ENCODE results near the gene CFAP221.

The CFAP221 gene

GRCh38 chr2:119591523-119591922, 47.3 kb downstream of the CFAP221 start:
- H3K4me3 ChIP-seq (ENCODE audit: low read depth, low read length): no peak overlapping the region
- no peak for DNase-seq (ENCODE audit: low read depth)
- TF ChIP-seq CTCF (IDR thresholded peaks at IDR 0.05; ENCODE audit: insufficient read depth, low read depth, low read length, missing control alignments): no peak

- H3K4me3 ChIP-seq (ENCODE audit: low read depth, low read length): no peak overlapping the region
- no peak for TF ChIP-seq CTCF (IDR thresholded peaks at IDR 0.05; ENCODE audit: insufficient read depth, low read depth, low read length, missing control alignments)
- no peak for DNase-seq (ENCODE audit: low read depth)
Measured at GRCh38 chr2:119592436-119592835, 48.2 kb downstream of the CFAP221 start.

- H3K4me3 ChIP-seq (ENCODE audit: low read depth, low read length): no peak overlapping the region
- DNase-seq (ENCODE audit: low read depth): no peak
- TF ChIP-seq CTCF (IDR thresholded peaks at IDR 0.05; ENCODE audit: insufficient read depth, low read depth, low read length, missing control alignments): no peak
Measured at GRCh38 chr2:119596638-119597037, 52.4 kb downstream of the CFAP221 start.

GRCh38 chr2:119598596-119599263, 54.5 kb downstream of the CFAP221 start:
- H3K4me3 ChIP-seq (ENCODE audit: low read depth, low read length): no peak overlapping the region
- no peak for DNase-seq (ENCODE audit: low read depth)
- no peak for TF ChIP-seq CTCF (IDR thresholded peaks at IDR 0.05; ENCODE audit: insufficient read depth, low read depth, low read length, missing control alignments)

GRCh38 chr2:119599384-119599783, 55.1 kb downstream of the CFAP221 start:
- no peak overlapping the region for H3K4me3 ChIP-seq (ENCODE audit: low read depth, low read length)
- TF ChIP-seq CTCF (IDR thresholded peaks at IDR 0.05; ENCODE audit: insufficient read depth, low read depth, low read length, missing control alignments): no peak

GRCh38 chr2:119605096-119605495, 60.8 kb downstream of the CFAP221 start:
- H3K4me3 ChIP-seq (ENCODE audit: low read depth, low read length): no peak overlapping the region
- DNase-seq (ENCODE audit: low read depth): no peak
- TF ChIP-seq CTCF (IDR thresholded peaks at IDR 0.05; ENCODE audit: insufficient read depth, low read depth, low read length, missing control alignments): no peak

More at GRCh38 chr2:119599384-119599783, 55.1 kb downstream of the CFAP221 start:
- DNase-seq (ENCODE audit: low read depth): no peak

- no peak for TF ChIP-seq CTCF (IDR thresholded peaks at IDR 0.05; ENCODE audit: insufficient read depth, low read depth, low read length, missing control alignments)
- H3K4me3 ChIP-seq (ENCODE audit: low read depth, low read length): no peak overlapping the region
- no peak for DNase-seq (ENCODE audit: low read depth)
Measured at GRCh38 chr2:119606674-119607073, 62.4 kb downstream of the CFAP221 start.

Data from GM12865 (cell line).